ENCODE data around the gene UBE2V1. TPM values are rescaled to one million over a fixed set of nuclear protein-coding genes. Genes with fewer than 3 reads are reported as not detected.
A peak's percentile ranks its signal among the peaks of the same experiment; 100 is the strongest.
"Not testable (repeated sequence)": the region's sequence is repeated elsewhere in the genome, so short reads cannot be mapped to it uniquely, and the experiment has no call there.

UBE2V1 gene
- polyA plus RNA-seq, 2 of the 4 experiments (the other 2 are of a cell fraction), result 129 to 141 TPM

GRCh38 chr20:50066161-50066834, 46.7 kb downstream of the UBE2V1 start (continued):
- no peak for TF ChIP-seq MAFK (IDR thresholded peaks at IDR 0.05; ENCODE audit: partially characterized antibody)
- TF ChIP-seq REST (IDR thresholded peaks at IDR 0.05), result no peak
- no peak for TF ChIP-seq ATOH8 (CRISPR knock-in tag; IDR thresholded peaks at IDR 0.05; ENCODE audit: low read depth)
- no peak for TF ChIP-seq TP53 (CRISPR knock-in tag; IDR thresholded peaks at IDR 0.05)
- TF ChIP-seq CBX2 (IDR thresholded peaks at IDR 0.05; ENCODE audit: borderline replicate concordance, low read depth), result no peak

- WGBS (ENCODE audit: missing lambda C conversion rate), result 74% methylated on average over 3 of the region's 3 CpGs
- peaks cover 13% of the 10 kb centered on the region; the same call in 2 of the 3 replicates for H3K4me1 ChIP-seq
- FAIRE-seq (no peak), ATAC-seq (no peak), DNase-seq (ENCODE audit: low read depth in 1 of 2, low spot score in 1 of 2) (no peak)
- no peak overlapping the region for H3K4me2 ChIP-seq
- TF ChIP-seq USF2 (IDR thresholded peaks at IDR 0.05) (no peak), RNF2 (IDR thresholded peaks at IDR 0.05; ENCODE audit: borderline replicate concordance, low read depth) (no peak), GATA3 (IDR thresholded peaks at IDR 0.05; ENCODE audit: borderline replicate concordance) (no peak), JUN (IDR thresholded peaks at IDR 0.05) (no peak)
- H3K4me3 ChIP-seq, result no peak overlapping the region
- no peaks in the 10 kb centered on the region for H3K9me3 ChIP-seq
- ChIA-PET POLR2A (no interaction called here), CTCF (interaction anchor here (18.1 kb wide), 1 partner anchor 82 kb away, joined by 1049 read pairs; the partner anchor contains the start of gene SNAI1)
- H3K27ac ChIP-seq, result peak overlapping the region in 1 of 2 experiments; percentile 46; a peak in 2 of 6 replicates
These were observed 47.7 kb downstream of the UBE2V1 start for GRCh38 chr20:50065325-50065615.

- WGBS (ENCODE audit: missing lambda C conversion rate), result 89% methylated on average over 6 of the region's 6 CpGs
- POLR2A ChIA-PET; ATAC-seq; H3K4me3 ChIP-seq; FAIRE-seq; H3K27ac ChIP-seq; H3K4me2 ChIP-seq; DNase-seq (ENCODE audit: low read depth in 1 of 2, low spot score in 1 of 2); H3K9me3 ChIP-seq: not testable (repeated sequence)
- CTCF ChIA-PET, result interaction anchor here (1.0 to 18.1 kb wide), 4 partner anchors 8 to 99 kb away, joined by 3 to 1049 read pairs (median 4); partner anchors contain the start of gene SNAI1
- peaks cover 13% of the 10 kb centered on the region; the same call in 2 of the 3 replicates for H3K4me1 ChIP-seq
These were observed 49.2 kb downstream of the UBE2V1 start for GRCh38 chr20:50063763-50064162.

GRCh38 chr20:50062006-50062838, 50.7 kb downstream of the UBE2V1 start:
- no peak for DNase-seq (ENCODE audit: low read depth in 1 of 2, low spot score in 1 of 2)
- 75% methylated on average over 13 of the region's 13 CpGs for WGBS (ENCODE audit: missing lambda C conversion rate)
- Histone ChIP-seq H3K4me3 (no peak overlapping the region), H3K4me2 (no peak overlapping the region), H3K9me3 (no peaks in the 10 kb centered on the region), H3K27ac (no peak overlapping the region), H3K4me1 (no peaks in the 10 kb centered on the region)
- no peak for FAIRE-seq
- no peak for ATAC-seq
- no peak for TF ChIP-seq HES2 (IDR thresholded peaks at IDR 0.05)
- TF ChIP-seq HOXB13 (CRISPR knock-in tag; IDR thresholded peaks at IDR 0.05; ENCODE audit: low read depth), result no peak
- TF ChIP-seq MAFK (IDR thresholded peaks at IDR 0.05; ENCODE audit: partially characterized antibody), result no peak
- no peak for TF ChIP-seq HDAC2 (IDR thresholded peaks at IDR 0.05)
- TF ChIP-seq NFE2L2 (conservative IDR thresholded peaks at IDR 0.05; ENCODE audit: low read length), result no peak
- no peak for TF ChIP-seq HEYL (CRISPR knock-in tag; IDR thresholded peaks at IDR 0.05)
- no peak for TF ChIP-seq BHLHE40 (IDR thresholded peaks at IDR 0.05; ENCODE audit: low read depth, low read length)
- TF ChIP-seq NPAS2 (CRISPR knock-in tag; IDR thresholded peaks at IDR 0.05; ENCODE audit: borderline replicate concordance), result no peak
- no peak for TF ChIP-seq SREBF2 (IDR thresholded peaks at IDR 0.05)
- TF ChIP-seq PHF8 (IDR thresholded peaks at IDR 0.05; ENCODE audit: borderline replicate concordance, low read depth), result no peak
- no peak for TF ChIP-seq ELK1 (IDR thresholded peaks at IDR 0.05; ENCODE audit: low read depth, low read length)
- TF ChIP-seq EP300 (IDR thresholded peaks at IDR 0.05), result no peak
- no peak for TF ChIP-seq KDM5A (IDR thresholded peaks at IDR 0.05)
- ChIA-PET POLR2A (no interaction called here), CTCF (interaction anchor here (0.6 to 18.1 kb wide), 5 partner anchors 8 to 189 kb away, joined by 3 to 1049 read pairs (median 15); partner anchors contain the start of gene SNAI1)
